GM23338 (cell line): ENCODE results near the gene DEUP1. TPM values are rescaled to one million over a fixed set of nuclear protein-coding genes. Genes with fewer than 3 reads are reported as not detected.

ENCODE experiments used
- ATAC-seq: fragments of 200-7000 bp; cut with Tn5 transposase; 3 replicates; pipeline ENCODE4 v1.9.1; 2020
- DNase-seq: peaks from one replicate; pipeline ENCODE4 v3.0.0-alpha.2; 2015; ENCODE audit warnings: low spot score
- H2AFZ ChIP-seq: fragments of 200-600 bp; sonication (generic); 2 replicates; pipeline ENCODE4 v1.8.0; 2016; ENCODE audit warnings: antibody characterized with exemption, mild to moderate bottlenecking, moderate library complexity
- H3F3A ChIP-seq: fragments of 200-600 bp; sonication (generic); replicated peaks from 2 replicates; pipeline ENCODE4 v1.8.0; 2017; ENCODE audit warnings: antibody characterized with exemption, mixed run types, low read depth
- H3K27ac ChIP-seq: fragments of 200-600 bp; sonication (generic); 2 replicates; pipeline ENCODE4 v1.6.1; 2016; ENCODE audit warnings: low read depth
- H3K27me3 ChIP-seq: fragments of 200-600 bp; sonication (generic); 2 replicates; pipeline ENCODE4 v1.8.0; 2016; ENCODE audit warnings: mild to moderate bottlenecking, mixed run types, moderate library complexity; ENCODE audit not compliant: insufficient read depth
- H3K36me3 ChIP-seq: fragments of 200-600 bp; sonication (generic); 2 replicates; pipeline ENCODE4 v1.8.0; 2016; ENCODE audit warnings: mild to moderate bottlenecking; ENCODE audit not compliant: insufficient read depth
- H3K4me1 ChIP-seq: fragments of 200-600 bp; sonication (generic); 2 replicates; pipeline ENCODE4 v1.8.0; 2016; ENCODE audit warnings: mild to moderate bottlenecking, moderate library complexity; ENCODE audit not compliant: insufficient read depth
- H3K4me2 ChIP-seq: fragments of 200-600 bp; sonication (generic); 2 replicates; pipeline ENCODE4 v1.7.1; 2017; ENCODE audit warnings: mixed run types
- H3K4me3 ChIP-seq: fragments of 200-600 bp; sonication (generic); 2 replicates; pipeline ENCODE4 v1.6.1; 2016; ENCODE audit warnings: mixed run types
- H3K79me2 ChIP-seq: fragments of 200-600 bp; sonication (generic); replicated peaks from 2 replicates; pipeline ENCODE4 v1.8.0; 2017; ENCODE audit warnings: mild to moderate bottlenecking; ENCODE audit not compliant: insufficient read depth
- H3K9me2 ChIP-seq: fragments of 200-600 bp; sonication (generic); 2 replicates; pipeline ENCODE4 v1.8.0; 2017; ENCODE audit not compliant: insufficient read depth
- H4K20me1 ChIP-seq: fragments of 200-600 bp; sonication (generic); replicated peaks from 2 replicates; pipeline ENCODE4 v1.8.0; 2017; ENCODE audit warnings: mild to moderate bottlenecking; ENCODE audit not compliant: insufficient read depth
- H3K27ac Mint-ChIP-seq: 2 replicates; pipeline ENCODE4 v1.8.0; 2020; ENCODE audit warnings: inconsistent platforms, mild to moderate bottlenecking, moderate library complexity, mixed read lengths
- H3K27me3 Mint-ChIP-seq: 3 replicates; pipeline ENCODE4 v1.8.0; 2022; ENCODE audit warnings: low read depth, mild to moderate bottlenecking, moderate library complexity, mixed read lengths, inconsistent platforms; ENCODE audit not compliant: insufficient read depth, poor library complexity
- H3K36me3 Mint-ChIP-seq: 3 replicates; pipeline ENCODE4 v1.8.0; 2021; ENCODE audit warnings: low read depth, mild to moderate bottlenecking, inconsistent platforms, moderate library complexity, mixed read lengths
- H3K4me1 Mint-ChIP-seq: 3 replicates; pipeline ENCODE4 v1.8.0; 2020; ENCODE audit warnings: mild to moderate bottlenecking, inconsistent platforms, mixed read lengths
- H3K4me3 Mint-ChIP-seq: 3 replicates; pipeline ENCODE4 v1.8.0; 2021; ENCODE audit warnings: moderate library complexity, mild to moderate bottlenecking, inconsistent platforms, mixed read lengths
- H3K9me3 Mint-ChIP-seq: 3 replicates; pipeline ENCODE4 v1.8.0; 2020; ENCODE audit warnings: moderate library complexity, mild to moderate bottlenecking, inconsistent platforms, mixed read lengths
- CREB1 ChIP-seq: fragments of 250-450 bp; sonication (Bioruptor Pico); IDR thresholded peaks from 2 replicates; pipeline ENCODE4 v1.5.0; 2020; ENCODE audit warnings: low read depth, mild to moderate bottlenecking, moderate library complexity
- EZH2 ChIP-seq: fragments of 200-600 bp; sonication (generic); IDR thresholded peaks from one replicate; pipeline ENCODE4 v1.8.0; 2017; ENCODE audit warnings: antibody characterized with exemption, mild to moderate bottlenecking, low read depth; ENCODE audit not compliant: unreplicated experiment
- EZH2phosphoT487 ChIP-seq: fragments of 200-600 bp; sonication (generic); IDR thresholded peaks from one replicate; pipeline ENCODE4 v1.8.1; 2018; ENCODE audit warnings: antibody characterized with exemption; ENCODE audit not compliant: unreplicated experiment
- JUNB ChIP-seq: IDR thresholded peaks from one replicate; pipeline ENCODE4 v1.6.1; 2016; ENCODE audit warnings: antibody characterized with exemption; ENCODE audit not compliant: unreplicated experiment
- NANOG ChIP-seq: IDR thresholded peaks from 2 replicates; pipeline ENCODE4 v1.6.1; 2016; ENCODE audit warnings: antibody characterized with exemption, borderline replicate concordance
- POLR2AphosphoS5 ChIP-seq: IDR thresholded peaks from 2 replicates; pipeline ENCODE4 v1.6.1; 2016; ENCODE audit warnings: antibody characterized with exemption, low read depth
- STAT1 ChIP-seq: IDR thresholded peaks from one replicate; pipeline ENCODE4 v1.6.1; 2016; ENCODE audit warnings: antibody characterized with exemption; ENCODE audit not compliant: unreplicated experiment
- ZNF114 ChIP-seq: fragments of 250-450 bp; sonication (Bioruptor Pico); IDR thresholded peaks from 2 replicates; pipeline ENCODE4 v1.5.0; 2020; ENCODE audit warnings: mild to moderate bottlenecking, moderate library complexity
- ZNF331 ChIP-seq: fragments of 250-450 bp; sonication (Bioruptor Pico); IDR thresholded peaks from 2 replicates; pipeline ENCODE4 v1.5.0; 2020; ENCODE audit warnings: low read depth, mild to moderate bottlenecking, moderate library complexity
- polyA plus RNA-seq: library from polyadenylated mRNA; unstranded; fragments of >200 nt; fragmentation: Nextera tagmentation; extraction: Ambion mirVana; gene quantifications from 2 replicates; pipeline ENCODE4 v1.2.1, GENCODE V29; 2016
- total RNA-seq: library from RNA; depleted of rRNA; stranded (reverse); fragments of >200 nt; shearing (Covaris generic); gene quantifications from 2 replicates; pipeline ENCODE4 v1.2.3, GENCODE V29; 2014
- TF ChIP-seq, protein P1 (sequence below), 2 experiments: fragments of 200-600 bp in 1 of 2; sonication (generic) in 1 of 2; conservative IDR thresholded peaks; 2 replicates each; pipeline versions ENCODE4 v1.5.1 to v1.6.1; 2016 to 2017; ENCODE audit warnings: antibody characterized with exemption in 2 of 2, low read depth in 2 of 2, mild to moderate bottlenecking in 2 of 2, moderate library complexity in 1 of 2
- TF ChIP-seq, protein P2 (sequence below): IDR thresholded peaks from 2 replicates; pipeline ENCODE4 v1.6.1; 2016; ENCODE audit warnings: antibody characterized with exemption
- TF ChIP-seq, protein P3 (sequence below): fragments of 250-450 bp; sonication (Bioruptor Pico); IDR thresholded peaks from 2 replicates; pipeline ENCODE4 v1.5.0; 2020; ENCODE audit warnings: mild to moderate bottlenecking, moderate library complexity

Gene DEUP1
- total and polyA plus RNA-seq, 2 experiments from 2014 or later, result 0.63 to 1.7 TPM

DNA sequence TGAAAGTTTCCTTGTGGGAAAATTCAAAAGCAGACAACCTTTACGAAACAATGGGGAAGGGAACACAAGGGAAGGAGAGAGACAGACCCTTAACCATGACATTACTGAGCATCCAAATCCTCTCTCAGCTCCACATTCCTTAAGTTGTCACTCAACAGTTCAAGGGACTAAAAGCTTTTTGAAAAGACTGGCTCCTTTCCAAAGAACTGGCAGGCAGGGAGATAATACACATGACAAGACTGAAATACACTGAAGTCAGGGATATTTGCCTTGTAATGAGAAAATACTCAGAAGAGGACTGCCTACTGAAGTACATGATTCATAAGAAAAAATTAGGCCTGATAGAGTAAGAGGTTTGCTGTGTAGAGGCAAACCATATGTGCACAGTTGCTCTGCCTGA lies 143.6 kb downstream of the DEUP1 start (continued):
- TF ChIP-seq, protein P1, sequence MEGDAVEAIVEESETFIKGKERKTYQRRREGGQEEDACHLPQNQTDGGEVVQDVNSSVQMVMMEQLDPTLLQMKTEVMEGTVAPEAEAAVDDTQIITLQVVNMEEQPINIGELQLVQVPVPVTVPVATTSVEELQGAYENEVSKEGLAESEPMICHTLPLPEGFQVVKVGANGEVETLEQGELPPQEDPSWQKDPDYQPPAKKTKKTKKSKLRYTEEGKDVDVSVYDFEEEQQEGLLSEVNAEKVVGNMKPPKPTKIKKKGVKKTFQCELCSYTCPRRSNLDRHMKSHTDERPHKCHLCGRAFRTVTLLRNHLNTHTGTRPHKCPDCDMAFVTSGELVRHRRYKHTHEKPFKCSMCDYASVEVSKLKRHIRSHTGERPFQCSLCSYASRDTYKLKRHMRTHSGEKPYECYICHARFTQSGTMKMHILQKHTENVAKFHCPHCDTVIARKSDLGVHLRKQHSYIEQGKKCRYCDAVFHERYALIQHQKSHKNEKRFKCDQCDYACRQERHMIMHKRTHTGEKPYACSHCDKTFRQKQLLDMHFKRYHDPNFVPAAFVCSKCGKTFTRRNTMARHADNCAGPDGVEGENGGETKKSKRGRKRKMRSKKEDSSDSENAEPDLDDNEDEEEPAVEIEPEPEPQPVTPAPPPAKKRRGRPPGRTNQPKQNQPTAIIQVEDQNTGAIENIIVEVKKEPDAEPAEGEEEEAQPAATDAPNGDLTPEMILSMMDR (conservative IDR thresholded peaks at IDR 0.05; ENCODE audit: low read depth in 2 of 2), result no peak
- TF ChIP-seq JUNB (no peak), ZNF114 (no peak), STAT1 (no peak), NANOG (no peak), EZH2phosphoT487 (no peak)
- TF ChIP-seq, protein P2, sequence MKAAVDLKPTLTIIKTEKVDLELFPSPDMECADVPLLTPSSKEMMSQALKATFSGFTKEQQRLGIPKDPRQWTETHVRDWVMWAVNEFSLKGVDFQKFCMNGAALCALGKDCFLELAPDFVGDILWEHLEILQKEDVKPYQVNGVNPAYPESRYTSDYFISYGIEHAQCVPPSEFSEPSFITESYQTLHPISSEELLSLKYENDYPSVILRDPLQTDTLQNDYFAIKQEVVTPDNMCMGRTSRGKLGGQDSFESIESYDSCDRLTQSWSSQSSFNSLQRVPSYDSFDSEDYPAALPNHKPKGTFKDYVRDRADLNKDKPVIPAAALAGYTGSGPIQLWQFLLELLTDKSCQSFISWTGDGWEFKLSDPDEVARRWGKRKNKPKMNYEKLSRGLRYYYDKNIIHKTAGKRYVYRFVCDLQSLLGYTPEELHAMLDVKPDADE, result no peak

DNA sequence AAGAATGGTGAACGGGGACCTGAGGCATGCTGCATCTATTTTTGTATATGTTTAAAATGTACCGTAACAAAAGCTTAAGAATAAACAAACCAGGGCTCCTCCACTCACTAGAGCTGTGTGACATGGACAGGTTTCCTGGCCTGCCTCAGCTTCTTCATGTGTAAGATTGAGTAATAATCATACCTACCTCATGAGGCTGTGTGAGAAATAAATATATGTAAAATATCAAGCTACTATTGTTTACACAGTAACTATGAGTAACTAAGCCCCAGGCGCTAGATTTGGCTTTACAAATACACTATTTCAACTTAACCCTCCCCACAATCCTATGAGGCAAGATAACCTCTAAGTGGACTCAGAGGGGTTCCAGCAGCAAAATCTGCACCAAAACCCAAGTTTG lies 146.3 kb downstream of the DEUP1 start:
- Histone ChIP-seq H4K20me1 (no peaks in the 10 kb centered on the region), H3K4me1 (peaks cover 27% of the 10 kb centered on the region), H3F3A (peaks cover 5% of the 10 kb centered on the region; the same call in 1 of the 2 replicates), H3K27ac (peak overlapping the region; percentile 83), H3K9me2 (0 out of 2 replicates have a peak, but pooled peaks cover 5% of the 10 kb centered on the region), H3K36me3 (no peaks in the 10 kb centered on the region), H3K27me3 (no peaks in the 10 kb centered on the region), H3K4me3 (no peak overlapping the region), H3K79me2 (no peaks in the 10 kb centered on the region), H2AFZ (no peak overlapping the region), H3K4me2 (0 out of 2 replicates have a peak overlapping the region, but pooled peaks have one; percentile 36)
- no peak overlapping the region; the same call in 1 of the 2 replicates for H3K27ac Mint-ChIP-seq
- peaks cover 46% of the 10 kb centered on the region for H3K4me1 Mint-ChIP-seq
- TF ChIP-seq NANOG (no peak), CREB1 (no peak), ZNF114 (no peak), EZH2phosphoT487 (no peak), STAT1 (no peak), POLR2AphosphoS5 (no peak), EZH2 (no peak), JUNB (no peak), ZNF331 (CRISPR knock-in tag) (no peak)
- TF ChIP-seq, protein P1 (conservative IDR thresholded peaks at IDR 0.05; ENCODE audit: low read depth in 2 of 2), result no peak
- TF ChIP-seq, protein P3, sequence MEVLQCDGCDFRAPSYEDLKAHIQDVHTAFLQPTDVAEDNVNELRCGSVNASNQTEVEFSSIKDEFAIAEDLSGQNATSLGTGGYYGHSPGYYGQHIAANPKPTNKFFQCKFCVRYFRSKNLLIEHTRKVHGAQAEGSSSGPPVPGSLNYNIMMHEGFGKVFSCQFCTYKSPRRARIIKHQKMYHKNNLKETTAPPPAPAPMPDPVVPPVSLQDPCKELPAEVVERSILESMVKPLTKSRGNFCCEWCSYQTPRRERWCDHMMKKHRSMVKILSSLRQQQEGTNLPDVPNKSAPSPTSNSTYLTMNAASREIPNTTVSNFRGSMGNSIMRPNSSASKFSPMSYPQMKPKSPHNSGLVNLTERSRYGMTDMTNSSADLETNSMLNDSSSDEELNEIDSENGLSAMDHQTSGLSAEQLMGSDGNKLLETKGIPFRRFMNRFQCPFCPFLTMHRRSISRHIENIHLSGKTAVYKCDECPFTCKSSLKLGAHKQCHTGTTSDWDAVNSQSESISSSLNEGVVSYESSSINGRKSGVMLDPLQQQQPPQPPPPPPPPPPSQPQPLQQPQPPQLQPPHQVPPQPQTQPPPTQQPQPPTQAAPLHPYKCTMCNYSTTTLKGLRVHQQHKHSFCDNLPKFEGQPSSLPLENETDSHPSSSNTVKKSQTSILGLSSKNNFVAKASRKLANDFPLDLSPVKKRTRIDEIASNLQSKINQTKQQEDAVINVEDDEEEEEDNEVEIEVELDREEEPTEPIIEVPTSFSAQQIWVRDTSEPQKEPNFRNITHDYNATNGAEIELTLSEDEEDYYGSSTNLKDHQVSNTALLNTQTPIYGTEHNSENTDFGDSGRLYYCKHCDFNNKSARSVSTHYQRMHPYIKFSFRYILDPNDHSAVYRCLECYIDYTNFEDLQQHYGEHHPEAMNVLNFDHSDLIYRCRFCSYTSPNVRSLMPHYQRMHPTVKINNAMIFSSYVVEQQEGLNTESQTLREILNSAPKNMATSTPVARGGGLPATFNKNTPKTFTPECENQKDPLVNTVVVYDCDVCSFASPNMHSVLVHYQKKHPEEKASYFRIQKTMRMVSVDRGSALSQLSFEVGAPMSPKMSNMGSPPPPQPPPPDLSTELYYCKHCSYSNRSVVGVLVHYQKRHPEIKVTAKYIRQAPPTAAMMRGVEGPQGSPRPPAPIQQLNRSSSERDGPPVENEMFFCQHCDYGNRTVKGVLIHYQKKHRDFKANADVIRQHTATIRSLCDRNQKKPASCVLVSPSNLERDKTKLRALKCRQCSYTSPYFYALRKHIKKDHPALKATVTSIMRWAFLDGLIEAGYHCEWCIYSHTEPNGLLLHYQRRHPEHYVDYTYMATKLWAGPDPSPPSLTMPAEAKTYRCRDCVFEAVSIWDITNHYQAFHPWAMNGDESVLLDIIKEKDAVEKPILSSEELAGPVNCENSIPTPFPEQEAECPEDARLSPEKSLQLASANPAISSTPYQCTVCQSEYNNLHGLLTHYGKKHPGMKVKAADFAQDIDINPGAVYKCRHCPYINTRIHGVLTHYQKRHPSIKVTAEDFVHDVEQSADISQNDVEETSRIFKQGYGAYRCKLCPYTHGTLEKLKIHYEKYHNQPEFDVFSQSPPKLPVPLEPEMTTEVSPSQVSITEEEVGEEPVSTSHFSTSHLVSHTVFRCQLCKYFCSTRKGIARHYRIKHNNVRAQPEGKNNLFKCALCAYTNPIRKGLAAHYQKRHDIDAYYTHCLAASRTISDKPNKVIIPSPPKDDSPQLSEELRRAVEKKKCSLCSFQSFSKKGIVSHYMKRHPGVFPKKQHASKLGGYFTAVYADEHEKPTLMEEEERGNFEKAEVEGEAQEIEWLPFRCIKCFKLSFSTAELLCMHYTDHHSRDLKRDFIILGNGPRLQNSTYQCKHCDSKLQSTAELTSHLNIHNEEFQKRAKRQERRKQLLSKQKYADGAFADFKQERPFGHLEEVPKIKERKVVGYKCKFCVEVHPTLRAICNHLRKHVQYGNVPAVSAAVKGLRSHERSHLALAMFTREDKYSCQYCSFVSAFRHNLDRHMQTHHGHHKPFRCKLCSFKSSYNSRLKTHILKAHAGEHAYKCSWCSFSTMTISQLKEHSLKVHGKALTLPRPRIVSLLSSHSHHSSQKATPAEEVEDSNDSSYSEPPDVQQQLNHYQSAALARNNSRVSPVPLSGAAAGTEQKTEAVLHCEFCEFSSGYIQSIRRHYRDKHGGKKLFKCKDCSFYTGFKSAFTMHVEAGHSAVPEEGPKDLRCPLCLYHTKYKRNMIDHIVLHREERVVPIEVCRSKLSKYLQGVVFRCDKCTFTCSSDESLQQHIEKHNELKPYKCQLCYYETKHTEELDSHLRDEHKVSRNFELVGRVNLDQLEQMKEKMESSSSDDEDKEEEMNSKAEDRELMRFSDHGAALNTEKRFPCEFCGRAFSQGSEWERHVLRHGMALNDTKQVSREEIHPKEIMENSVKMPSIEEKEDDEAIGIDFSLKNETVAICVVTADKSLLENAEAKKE (CRISPR knock-in tag), result no peak
- TF ChIP-seq, protein P2, result no peak
- peaks cover 26% of the 10 kb centered on the region for H3K36me3 Mint-ChIP-seq
- no peaks in the 10 kb centered on the region; the same call in 2 of the 3 replicates for H3K9me3 Mint-ChIP-seq
- ATAC-seq (no peak), DNase-seq (no peak)
- peaks cover 11% of the 10 kb centered on the region for H3K27me3 Mint-ChIP-seq
- no peak overlapping the region for H3K4me3 Mint-ChIP-seq
